Measurements from ENCODE around the gene SIRT2. TPM values are rescaled to one million over a fixed set of nuclear protein-coding genes. Genes with fewer than 3 reads are reported as not detected.
"Not testable (repeated sequence)": the region's sequence is repeated elsewhere in the genome, so short reads cannot be mapped to it uniquely, and the experiment has no call there.

SIRT2 gene
- total and polyA plus RNA-seq, 11 donors, result 51.0 to 158 (median 62.4) TPM

GRCh38 chr19:38856813-38857212 lies 42.6 kb downstream of the SIRT2 start:
- Histone ChIP-seq H3K36me3 (no peaks in the 10 kb centered on the region), H3K4me3 (no peak overlapping the region), H3K9me3 (no peaks in the 10 kb centered on the region), H3K27me3 (no peaks in the 10 kb centered on the region), H3K4me1 (peaks cover 0 to 23% (median 8%) of the 10 kb centered on the region in 12 donors), H3K27ac (peak overlapping the region in 1 of 12 donors; percentile 62)
- TF ChIP-seq POLR2A (IDR thresholded peaks at IDR 0.05) (no peak), CTCF (IDR thresholded peaks at IDR 0.05) (no peak)
- intact Hi-C loops (cut with DNase I), result no loop called here
- 81 to 84% (median 83%) methylated on average over 3 of the region's 3 CpGs for WGBS, 4 donors
- DNase-seq (no peak), ATAC-seq (no peak)

- DNase-seq; H3K4me3 ChIP-seq; H3K36me3 ChIP-seq; H3K27me3 ChIP-seq; ATAC-seq; H3K27ac ChIP-seq; intact Hi-C loops (cut with DNase I); H3K9me3 ChIP-seq: not testable (repeated sequence)
- WGBS, 4 donors, result 78 to 91% (median 88%) methylated on average over 21 to 29 of the region's 37 CpGs
- H3K4me1 ChIP-seq, result peaks cover 0 to 29% (median 14%) of the 10 kb centered on the region in 12 donors
These were observed 43.7 kb downstream of the SIRT2 start for GRCh38 chr19:38855751-38856150.

GRCh38 chr19:38854961-38855360 lies 44.5 kb downstream of the SIRT2 start:
- not testable (repeated sequence) for H3K4me3 ChIP-seq, DNase-seq, H3K9me3 ChIP-seq, H3K36me3 ChIP-seq, H3K27ac ChIP-seq, H3K27me3 ChIP-seq, ATAC-seq
- intact Hi-C loops (cut with DNase I), result loop anchor here in 5 of 10 donors (5.0 kb wide), 7 partner anchors 42 to 313 kb away; partner anchors contain the start of genes ACTN4 (in 2 of the 5), NFKBIB (in 2 of the 5), SIRT2 (in 2 of the 5) and MRPS12 (in 1 of the 5)
- peaks cover 0 to 30% (median 14%) of the 10 kb centered on the region in 12 donors for H3K4me1 ChIP-seq
- 56 to 73% (median 68%) methylated on average over 2 to 3 of the region's 3 CpGs for WGBS, 4 donors

- no peak for ATAC-seq
- intact Hi-C loops (cut with DNase I), result loop anchor here in 5 of 10 donors (5.0 kb wide), 7 partner anchors 44 to 311 kb away; partner anchors contain the start of genes ACTN4 (in 2 of the 5), NFKBIB (in 2 of the 5), SIRT2 (in 2 of the 5) and MRPS12 (in 1 of the 5)
- Histone ChIP-seq H3K9me3 (no peaks in the 10 kb centered on the region), H3K4me3 (peak overlapping the region in 8 of 12 donors; percentile 61 to 100 (median 95)), H3K4me1 (peaks cover 6 to 39% (median 22%) of the 10 kb centered on the region in 12 donors), H3K27me3 (no peaks in the 10 kb centered on the region), H3K36me3 (peaks cover 0 to 3% (median 0%) of the 10 kb centered on the region in 9 donors), H3K27ac (peak overlapping the region in 4 of 12 donors; percentile 99 to 100 (median 100))
- DNase-seq, result no peak
- no peak for TF ChIP-seq POLR2A (IDR thresholded peaks at IDR 0.05)
- TF ChIP-seq CTCF (IDR thresholded peaks at IDR 0.05), result no peak
- WGBS, 4 donors, result 89 to 94% (median 91%) methylated on average over 17 of the region's 17 CpGs
These were observed 46.2 kb downstream of the SIRT2 start for GRCh38 chr19:38853214-38853613.

- H3K27ac ChIP-seq, result peak overlapping the region; percentile 94 to 100 (median 99)
- TF ChIP-seq CTCF (IDR thresholded peaks at IDR 0.05) (no peak), POLR2A (IDR thresholded peaks at IDR 0.05) (no peak)
- WGBS, 4 donors, result 1 to 2% (median 1%) methylated on average over 44 to 52 of the region's 52 CpGs
- H3K36me3 ChIP-seq, result peaks cover 0 to 11% (median 4%) of the 10 kb centered on the region in 9 donors
- H3K4me1 ChIP-seq, result peaks cover 9 to 42% (median 30%) of the 10 kb centered on the region in 12 donors
- H3K27me3 ChIP-seq, result no peaks in the 10 kb centered on the region
- no peaks in the 10 kb centered on the region for H3K9me3 ChIP-seq
- ATAC-seq, result no peak
- intact Hi-C loops (cut with DNase I), result loop anchor here in 5 of 10 donors (5.0 kb wide), 7 partner anchors 45 to 310 kb away; partner anchors contain the start of genes ACTN4 (in 2 of the 5), NFKBIB (in 2 of the 5), SIRT2 (in 2 of the 5) and MRPS12 (in 1 of the 5)
- DNase-seq, result peak; percentile 67 to 79 (median 72)
- H3K4me3 ChIP-seq, result peak overlapping the region; percentile 61 to 100 (median 90)
These were observed 47.0 kb downstream of the SIRT2 start for GRCh38 chr19:38852231-38853044.
